Activated CD4-positive, alpha-beta T cell treated with anti-CD3 and anti-CD28 coated beads, Interleukin-2, Interleukin-4, amounts not matched to agents 100 ng/mL and 50 ng/mL, durations not matched to agents 16 hours and 8 hours (primary cell): ENCODE results near the gene TMEM14C.

ENCODE experiments used
- DNase-seq: peaks from one replicate; pipeline ENCODE4 v3.0.0-alpha.2; 2020; ENCODE audit warnings: low spot score

The TMEM14C gene

GRCh38 chr6:10763006-10763405, 40.1 kb downstream of the TMEM14C start:
- DNase-seq = no peak

- DNase-seq = no peak
These were observed 46.5 kb downstream of the TMEM14C start for GRCh38 chr6:10769419-10769818.

DNA sequence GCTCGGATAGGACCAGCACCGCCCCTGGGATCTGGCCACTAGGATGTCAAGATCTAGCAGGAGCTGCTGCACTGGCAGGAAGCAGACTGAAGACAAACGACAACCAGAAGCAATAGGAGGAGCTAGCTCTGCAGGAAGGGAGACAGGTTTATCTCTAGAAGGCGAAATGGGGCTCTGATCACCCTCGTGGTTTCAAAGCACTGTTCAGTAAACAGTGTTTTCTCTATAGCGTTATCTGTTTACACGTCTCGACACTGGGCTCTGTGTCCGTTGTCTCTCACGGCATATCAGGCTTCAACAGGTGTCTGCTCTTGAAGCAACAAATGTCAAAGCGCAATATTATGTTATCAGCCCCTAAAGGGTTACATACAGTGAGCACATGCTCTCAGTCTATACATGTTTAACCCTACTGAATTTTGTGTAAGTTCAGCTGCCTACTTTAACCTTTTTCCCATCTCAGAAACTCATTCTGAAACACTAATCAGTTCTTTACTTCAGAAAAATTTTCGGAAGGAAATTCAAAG, 48.6 kb downstream of the TMEM14C start:
- DNase-seq = no peak

DNA sequence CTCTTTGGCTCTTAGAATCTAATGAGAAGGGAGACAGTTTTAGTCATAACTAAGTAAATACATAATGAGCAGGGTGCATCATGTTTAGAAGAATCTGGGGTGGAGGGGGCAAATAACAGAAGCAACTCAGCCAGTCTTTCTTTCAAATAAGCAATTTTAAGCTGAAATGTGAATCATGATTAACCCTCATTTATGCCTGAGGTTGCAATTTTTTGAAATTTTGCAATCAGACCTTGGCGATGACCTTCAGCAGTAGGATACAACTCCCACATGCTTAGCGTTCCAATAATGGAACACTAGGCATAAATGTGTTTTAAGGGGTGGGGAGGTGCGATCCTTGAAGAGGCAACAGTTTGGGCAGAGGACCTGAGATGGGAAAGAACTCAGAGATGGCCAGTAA, 55.4 kb downstream of the TMEM14C start:
- no peak for DNase-seq

GRCh38 chr6:10779076-10779475, 56.2 kb downstream of the TMEM14C start:
- DNase-seq = no peak
